22Rv1 (cell line): ENCODE data around the gene ACTL6A.

Experiments used
- ZFX ChIP-seq: fragments of 450-650 bp; IDR thresholded peaks from 2 replicates; pipeline ENCODE4 v1.6.1; 2017; ENCODE audit warnings: antibody characterized with exemption, borderline replicate concordance
- TF ChIP-seq, protein P1 (sequence below): fragments of 450-650 bp; IDR thresholded peaks from 2 replicates; pipeline ENCODE4 v1.5.1; 2017; ENCODE audit warnings: mild to moderate bottlenecking

DNA sequence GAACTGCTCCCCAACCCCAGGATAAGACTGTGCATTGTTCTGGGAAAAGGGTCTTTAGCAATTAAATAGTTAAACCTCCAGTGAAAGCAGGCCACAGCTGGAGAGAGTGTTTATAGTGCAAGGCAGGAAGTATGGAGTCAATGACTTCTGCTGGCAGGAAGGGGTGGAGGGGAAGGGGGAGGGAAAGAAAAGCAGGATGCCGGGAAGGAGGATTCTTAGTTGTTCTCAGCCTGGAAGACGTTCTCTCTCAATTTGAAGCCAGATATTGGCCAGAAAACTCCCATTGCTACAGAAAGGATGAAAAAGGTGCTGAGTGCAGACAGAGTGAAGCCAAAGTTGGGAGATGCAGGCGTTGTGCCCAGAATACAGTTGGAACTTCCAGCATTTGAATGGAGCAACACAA is 35.7 kb upstream of the ACTL6A start:
- TF ChIP-seq, protein P1, sequence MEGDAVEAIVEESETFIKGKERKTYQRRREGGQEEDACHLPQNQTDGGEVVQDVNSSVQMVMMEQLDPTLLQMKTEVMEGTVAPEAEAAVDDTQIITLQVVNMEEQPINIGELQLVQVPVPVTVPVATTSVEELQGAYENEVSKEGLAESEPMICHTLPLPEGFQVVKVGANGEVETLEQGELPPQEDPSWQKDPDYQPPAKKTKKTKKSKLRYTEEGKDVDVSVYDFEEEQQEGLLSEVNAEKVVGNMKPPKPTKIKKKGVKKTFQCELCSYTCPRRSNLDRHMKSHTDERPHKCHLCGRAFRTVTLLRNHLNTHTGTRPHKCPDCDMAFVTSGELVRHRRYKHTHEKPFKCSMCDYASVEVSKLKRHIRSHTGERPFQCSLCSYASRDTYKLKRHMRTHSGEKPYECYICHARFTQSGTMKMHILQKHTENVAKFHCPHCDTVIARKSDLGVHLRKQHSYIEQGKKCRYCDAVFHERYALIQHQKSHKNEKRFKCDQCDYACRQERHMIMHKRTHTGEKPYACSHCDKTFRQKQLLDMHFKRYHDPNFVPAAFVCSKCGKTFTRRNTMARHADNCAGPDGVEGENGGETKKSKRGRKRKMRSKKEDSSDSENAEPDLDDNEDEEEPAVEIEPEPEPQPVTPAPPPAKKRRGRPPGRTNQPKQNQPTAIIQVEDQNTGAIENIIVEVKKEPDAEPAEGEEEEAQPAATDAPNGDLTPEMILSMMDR: no peak
- no peak for TF ChIP-seq ZFX
